Spleen (tissue), 11 donors: Measurements from ENCODE around the gene RRP36. TPM values are rescaled to one million over a fixed set of nuclear protein-coding genes. Genes with fewer than 3 reads are reported as not detected.
A peak's percentile ranks its signal among the peaks of the same experiment; 100 is the strongest.
"Not testable (repeated sequence)": the region's sequence is repeated elsewhere in the genome, so short reads cannot be mapped to it uniquely, and the experiment has no call there.

Experiments
- DNase-seq: peaks from one replicate; pipeline ENCODE4 v3.0.0-alpha.2; 2020
- H3K27ac ChIP-seq, 8 donors: fragments of 200-600 bp; sonication (generic) in 7 of 8; 1 replicate in 4 of 8; 2 replicates in 4 of 8; pipeline versions ENCODE4 v1.5.0 to v1.8.0; 2016 to 2021; ENCODE audit warnings: inconsistent platforms in 4 of 8, mild to moderate bottlenecking in 4 of 8, moderate library complexity in 1 of 8
- H3K27me3 ChIP-seq, 7 donors: fragments of 200-600 bp; sonication (generic) in 6 of 7; replicated peaks in 1 of 7; 1 replicate in 4 of 7; 2 replicates in 3 of 7; pipeline versions ENCODE4 v1.5.0 to v1.8.0; 2016 to 2021; ENCODE audit warnings: inconsistent platforms in 3 of 7, mild to moderate bottlenecking in 1 of 7
- H3K36me3 ChIP-seq, 6 donors: fragments of 200-600 bp; sonication (generic) in 5 of 6; 1 replicate in 4 of 6; 2 replicates in 2 of 6; pipeline versions ENCODE4 v1.5.0 to v1.8.0; 2016 to 2021; ENCODE audit warnings: inconsistent platforms in 2 of 6
- H3K4me1 ChIP-seq, 6 donors: fragments of 200-600 bp; sonication (generic) in 5 of 6; 1 replicate in 3 of 6; 2 replicates in 3 of 6; pipeline versions ENCODE4 v1.5.0 to v1.8.0; 2016 to 2021; ENCODE audit warnings: inconsistent platforms in 3 of 6
- H3K4me3 ChIP-seq, 8 donors: fragments of 200-600 bp; sonication (generic) in 7 of 8; 1 replicate in 4 of 8; 2 replicates in 4 of 8; pipeline versions ENCODE4 v1.5.0 to v1.8.0; 2016 to 2021; ENCODE audit warnings: inconsistent platforms in 4 of 8, mild to moderate bottlenecking in 4 of 8, moderate library complexity in 2 of 8
- H3K9me3 ChIP-seq, 8 donors: fragments of 200-600 bp; sonication (generic) in 7 of 8; 1 replicate in 4 of 8; 2 replicates in 4 of 8; pipeline versions ENCODE4 v1.5.0 to v1.8.0; 2016 to 2021; ENCODE audit warnings: inconsistent platforms in 4 of 8
- CTCF ChIP-seq, 11 experiments: fragments of 200-600 bp in 7 of 11; fragments of 450-650 bp in 4 of 11; sonication (generic) in 4 of 11; IDR thresholded peaks in 8 of 11; conservative IDR thresholded peaks in 3 of 11; 1 replicate in 7 of 11; 2 replicates in 4 of 11; pipeline versions ENCODE4 v1.4.0 to v1.8.0; 2016 to 2021; ENCODE audit warnings: antibody characterized with exemption in 11 of 11, inconsistent platforms in 4 of 11, mild to moderate bottlenecking in 1 of 11
- POLR2A ChIP-seq, 3 donors: fragments of 450-650 bp; IDR thresholded peaks; one replicate each; pipeline ENCODE4 v1.5.1; 2017; ENCODE audit warnings: antibody characterized with exemption in 3 of 3, mild to moderate bottlenecking in 1 of 3
- POLR2AphosphoS5 ChIP-seq, 3 donors: sonication (generic); formaldehyde crosslinking; IDR thresholded peaks; one replicate each; pipeline ENCODE4 v1.5.1; 2017; ENCODE audit warnings: antibody characterized with exemption in 3 of 3
- WGBS, 5 donors: extraction: QIAGEN DNeasy Blood & Tissue Kit in 3 of 5; methylation state at CpG; one replicate each; pipeline versions ENCODE4 v1.1.5 to v1.1.7; 2013 to 2018; 5-methylcytosine and 5-hydroxymethylcytosine counted together
- intact Hi-C: fragments of 100-400 bp; cut with DNase I; formaldehyde crosslinking; loops from one replicate; pipeline ENCODE4 v1.15.0; 2023; ENCODE audit warnings: low total_unique reads
- polyA plus RNA-seq, 3 donors: library from polyadenylated mRNA; stranded (reverse); fragments of 200-250 nt; gene quantifications; one replicate each; pipeline ENCODE4 v1.2.1, GENCODE V29; 2013
- total RNA-seq, 7 donors: library from RNA; depleted of rRNA in 3 of 7; stranded (reverse); fragments of >200 nt in 3 of 7; fragmentation: NEBNext Ultra II Directional in 4 of 7; extraction: Animal tissue kit (Norgen Biotek cat#: 25700) in 4 of 7; gene quantifications; one replicate each; pipeline versions ENCODE4 v1.1.0 to v1.2.1, GENCODE V29; 2016 to 2021
- donor health status: healthy with polysubstance abuse.
- donor health status: DM: no; HTN: no; CAD: no; lungs with moderate emphysema.
- donor health status: DM: no; HTN: no; CAD: no.
- donor health status: Bipolar disorder and iron deficiency.
- donor health status: healthy.
- donor health status: DM: no; HTN: no; CAD: no.
- donor health status: DM: yes; HTN: yes; CAD: no.

RRP36 gene
- total and polyA plus RNA-seq, 10 donors = 32.0 to 63.4 (median 39.6) TPM

GRCh38 chr6:43037197-43037596 lies 15.8 kb downstream of the RRP36 start:
- Histone ChIP-seq H3K36me3 (peaks cover 0 to 98% (median 74%) of the 10 kb centered on the region in 6 donors), H3K4me1 (no peaks in the 10 kb centered on the region), H3K27ac (no peak overlapping the region), H3K9me3 (no peaks in the 10 kb centered on the region), H3K27me3 (no peaks in the 10 kb centered on the region), H3K4me3 (no peak overlapping the region)
- intact Hi-C loops = no loop called here
- no peak for DNase-seq
- TF ChIP-seq CTCF (IDR thresholded peaks at IDR 0.05 in 8 of 11, conservative IDR thresholded peaks at IDR 0.05 in 3 of 11) (no peak), POLR2AphosphoS5 (IDR thresholded peaks at IDR 0.05) (no peak), POLR2A (IDR thresholded peaks at IDR 0.05) (no peak)
- 84 to 94% (median 90%) methylated on average over 4 to 5 of the region's 5 CpGs for WGBS, 5 donors

GRCh38 chr6:43037706-43038105 lies 16.3 kb downstream of the RRP36 start:
- no peak for DNase-seq
- intact Hi-C loops = no loop called here
- Histone ChIP-seq H3K27ac (no peak overlapping the region), H3K4me3 (no peak overlapping the region), H3K9me3 (no peaks in the 10 kb centered on the region), H3K27me3 (no peaks in the 10 kb centered on the region), H3K4me1 (no peaks in the 10 kb centered on the region), H3K36me3 (peaks cover 0 to 98% (median 74%) of the 10 kb centered on the region in 6 donors)
- 71 to 92% (median 90%) methylated on average over 5 to 9 of the region's 9 CpGs for WGBS, 5 donors
- no peak for TF ChIP-seq POLR2A (IDR thresholded peaks at IDR 0.05)
- peak in 1 of 3 donors; percentile 9 for TF ChIP-seq POLR2AphosphoS5 (IDR thresholded peaks at IDR 0.05)
- no peak for TF ChIP-seq CTCF (IDR thresholded peaks at IDR 0.05 in 8 of 11, conservative IDR thresholded peaks at IDR 0.05 in 3 of 11)

GRCh38 chr6:43038727-43039126 lies 17.3 kb downstream of the RRP36 start:
- H3K36me3 ChIP-seq = peaks cover 0 to 98% (median 78%) of the 10 kb centered on the region in 6 donors
- TF ChIP-seq POLR2AphosphoS5 (IDR thresholded peaks at IDR 0.05) = peak in 1 of 3 donors; percentile 55
- TF ChIP-seq CTCF (IDR thresholded peaks at IDR 0.05 in 8 of 11, conservative IDR thresholded peaks at IDR 0.05 in 3 of 11) = no peak
- no peaks in the 10 kb centered on the region for H3K9me3 ChIP-seq
- H3K27me3 ChIP-seq = no peaks in the 10 kb centered on the region
- H3K4me3 ChIP-seq = no peak overlapping the region
- DNase-seq = no peak
- no peak overlapping the region for H3K27ac ChIP-seq
- intact Hi-C loops = no loop called here
- H3K4me1 ChIP-seq = no peaks in the 10 kb centered on the region
- 88 to 99% (median 91%) methylated on average over 9 of the region's 9 CpGs for WGBS, 5 donors

- intact Hi-C loops = no loop called here
- Histone ChIP-seq H3K4me1 (no peaks in the 10 kb centered on the region), H3K9me3 (no peaks in the 10 kb centered on the region), H3K36me3 (peaks cover 0 to 98% (median 79%) of the 10 kb centered on the region in 6 donors), H3K4me3 (no peak overlapping the region), H3K27ac (no peak overlapping the region), H3K27me3 (no peaks in the 10 kb centered on the region)
- no peak for DNase-seq
- WGBS, 5 donors = 95 to 97% (median 95%) methylated on average over 13 to 18 of the region's 18 CpGs
- TF ChIP-seq POLR2A (IDR thresholded peaks at IDR 0.05) (no peak), POLR2AphosphoS5 (IDR thresholded peaks at IDR 0.05) (peak in 1 of 3 donors; percentile 42)
Observed at GRCh38 chr6:43040542-43041257, 19.3 kb downstream of the RRP36 start.

- H3K36me3 ChIP-seq = peaks cover 0 to 98% (median 82%) of the 10 kb centered on the region in 6 donors
- H3K4me1 ChIP-seq, H3K27me3 ChIP-seq, H3K27ac ChIP-seq, H3K4me3 ChIP-seq, DNase-seq, intact Hi-C loops, H3K9me3 ChIP-seq: not testable (repeated sequence)
- WGBS, 5 donors = 88 to 94% (median 92%) methylated on average over 6 to 8 of the region's 8 CpGs
Observed at GRCh38 chr6:43041475-43041874, 20.1 kb downstream of the RRP36 start.
